H9 (cell line): ENCODE data around the gene NUP214. TPM values are rescaled to one million over a fixed set of nuclear protein-coding genes. Genes with fewer than 3 reads are reported as not detected.

Experiments
- DNase-seq: peaks from one replicate; pipeline ENCODE4 v3.0.0-alpha.2; 2017
- H2AFZ ChIP-seq: one replicate; pipeline ENCODE4 v1.6.1; 2013; ENCODE audit warnings: mild to moderate bottlenecking, low read length, control low read depth, moderate library complexity
- H2AK5ac ChIP-seq: 2 replicates; pipeline ENCODE4 v1.6.1; 2013; ENCODE audit warnings: low read length, control low read depth, mixed read lengths; ENCODE audit not compliant: insufficient read length
- H2BK120ac ChIP-seq: one replicate; pipeline ENCODE4 v1.6.1; 2013; ENCODE audit warnings: low read depth, mild to moderate bottlenecking, low read length, control low read depth, inconsistent platforms; ENCODE audit not compliant: poor library complexity, severe bottlenecking
- H2BK12ac ChIP-seq: 2 replicates; pipeline ENCODE4 v1.6.1; 2013; ENCODE audit warnings: low read length, control low read depth, mixed read lengths, low read depth; ENCODE audit not compliant: insufficient read length
- H2BK15ac ChIP-seq: 2 replicates; pipeline ENCODE4 v1.6.1; 2013; ENCODE audit warnings: low read depth, low read length, control low read depth
- H2BK20ac ChIP-seq: one replicate; pipeline ENCODE4 v1.6.1; 2013; ENCODE audit warnings: low read depth, mild to moderate bottlenecking, low read length, control low read depth, inconsistent platforms; ENCODE audit not compliant: poor library complexity, severe bottlenecking
- H2BK5ac ChIP-seq: 2 replicates; pipeline ENCODE4 v1.6.1; 2013; ENCODE audit warnings: low read length, control low read depth, mixed read lengths; ENCODE audit not compliant: insufficient read length
- H3K14ac ChIP-seq: 2 replicates; pipeline ENCODE4 v1.6.1; 2013; ENCODE audit warnings: low read length, control low read depth; ENCODE audit not compliant: insufficient read depth
- H3K18ac ChIP-seq: 2 replicates; pipeline ENCODE4 v1.6.1; 2013; ENCODE audit warnings: low read depth, mild to moderate bottlenecking, mixed read lengths, low read length, control low read depth; ENCODE audit not compliant: insufficient read length
- H3K23ac ChIP-seq: 2 replicates; pipeline ENCODE4 v1.6.1; 2013; ENCODE audit warnings: low read length, control low read depth, mixed read lengths, low read depth; ENCODE audit not compliant: insufficient read length
- H3K23me2 ChIP-seq: 2 replicates; pipeline ENCODE4 v1.6.1; 2013; ENCODE audit warnings: low read depth, mild to moderate bottlenecking, mixed read lengths, low read length, control low read depth; ENCODE audit not compliant: insufficient read length, poor library complexity, severe bottlenecking
- H3K27ac ChIP-seq: 2 replicates; pipeline ENCODE4 v1.5.1; 2013; ENCODE audit warnings: low read length, control low read depth, mixed read lengths, low read depth; ENCODE audit not compliant: insufficient read length
- H3K27me3 ChIP-seq: 2 replicates; pipeline ENCODE4 v1.6.1; 2013; ENCODE audit warnings: low read length, control low read depth, inconsistent platforms; ENCODE audit not compliant: insufficient read depth
- H3K4ac ChIP-seq: 2 replicates; pipeline ENCODE4 v1.6.1; 2013; ENCODE audit warnings: low read depth, mild to moderate bottlenecking, control low read depth, inconsistent platforms, low read length, moderate library complexity
- H3K4me1 ChIP-seq: 2 replicates; pipeline ENCODE4 v1.6.1; 2013; ENCODE audit warnings: low read length, control low read depth, inconsistent platforms; ENCODE audit not compliant: insufficient read depth
- H3K4me2 ChIP-seq: 2 replicates; pipeline ENCODE4 v1.6.1; 2013; ENCODE audit warnings: low read length, control low read depth, mixed read lengths; ENCODE audit not compliant: insufficient read length, insufficient read depth
- H3K56ac ChIP-seq: 2 replicates; pipeline ENCODE4 v1.6.1; 2013; ENCODE audit warnings: low read depth, mild to moderate bottlenecking, mixed read lengths, low read length, control low read depth; ENCODE audit not compliant: insufficient read length
- H3K79me1 ChIP-seq: 2 replicates; pipeline ENCODE4 v1.6.1; 2013; ENCODE audit warnings: low read depth, mild to moderate bottlenecking, moderate library complexity, low read length, control low read depth, inconsistent platforms; ENCODE audit not compliant: insufficient read depth, poor library complexity, severe bottlenecking
- H3K79me2 ChIP-seq: 2 replicates; pipeline ENCODE4 v1.6.1; 2013; ENCODE audit warnings: low read length, control low read depth, inconsistent platforms; ENCODE audit not compliant: insufficient read depth
- H3K9ac ChIP-seq: 2 replicates; pipeline ENCODE4 v1.6.1; 2013; ENCODE audit warnings: low read length, control low read depth, mixed read lengths; ENCODE audit not compliant: insufficient read length; ENCODE audit errors: extremely low read depth
- H3K9me3 ChIP-seq: one replicate; pipeline ENCODE4 v1.6.1; 2013; ENCODE audit warnings: low read depth, low read length, inconsistent platforms; ENCODE audit not compliant: control insufficient read depth
- H3T11ph ChIP-seq: one replicate; pipeline ENCODE4 v1.6.1; 2013; ENCODE audit warnings: mild to moderate bottlenecking, low read length, control low read depth, inconsistent platforms
- H4K20me1 ChIP-seq: one replicate; pipeline ENCODE4 v1.6.1; 2013; ENCODE audit not compliant: control insufficient read depth, insufficient read length, insufficient read depth
- H4K5ac ChIP-seq: 2 replicates; pipeline ENCODE4 v1.6.1; 2013; ENCODE audit warnings: low read depth, mild to moderate bottlenecking, mixed read lengths, low read length, control low read depth; ENCODE audit not compliant: insufficient read length
- H4K8ac ChIP-seq: replicated peaks from 2 replicates; pipeline ENCODE4 v1.6.1; 2013; ENCODE audit warnings: low read length, control low read depth, mixed read lengths, low read depth; ENCODE audit not compliant: insufficient read length
- H4K91ac ChIP-seq: 2 replicates; pipeline ENCODE4 v1.6.1; 2013; ENCODE audit warnings: low read depth, mild to moderate bottlenecking, moderate library complexity, mixed read lengths, low read length, control low read depth; ENCODE audit not compliant: insufficient read length
- H3K27ac Mint-ChIP-seq, 3 experiments: 2 replicates in 2 of 3; 3 replicates in 1 of 3; pipeline ENCODE4 v1.8.0; 2020 to 2021; ENCODE audit warnings: mixed read lengths in 3 of 3, mild to moderate bottlenecking in 1 of 3, moderate library complexity in 1 of 3
- H3K27me3 Mint-ChIP-seq: 2 replicates; pipeline ENCODE4 v1.8.0; 2021; ENCODE audit warnings: low read depth, mild to moderate bottlenecking, moderate library complexity, mixed read lengths
- H3K36me3 Mint-ChIP-seq, 3 experiments: 2 replicates in 2 of 3; 3 replicates in 1 of 3; pipeline ENCODE4 v1.8.0; 2020 to 2021; ENCODE audit warnings: low read depth in 3 of 3, mixed read lengths in 3 of 3; ENCODE audit not compliant: insufficient read depth in 1 of 3
- H3K4me1 Mint-ChIP-seq, 2 experiments: 2 replicates each; pipeline ENCODE4 v1.8.0; 2020; ENCODE audit warnings: mixed read lengths in 2 of 2
- H3K4me3 Mint-ChIP-seq, 2 experiments: 2 replicates in 1 of 2; 3 replicates in 1 of 2; pipeline ENCODE4 v1.8.0; 2020 to 2021; ENCODE audit warnings: mild to moderate bottlenecking in 2 of 2, mixed read lengths in 2 of 2, moderate library complexity in 1 of 2
- H3K9me3 Mint-ChIP-seq, 2 experiments: 2 replicates in 1 of 2; 3 replicates in 1 of 2; pipeline ENCODE4 v1.8.0; 2020; ENCODE audit warnings: mild to moderate bottlenecking in 2 of 2, mixed read lengths in 2 of 2, moderate library complexity in 1 of 2
- CTCF ChIP-seq: fragments of 200-600 bp; sonication (generic); conservative IDR thresholded peaks from 3 replicates; pipeline ENCODE4 v1.8.0; 2021; ENCODE audit warnings: antibody characterized with exemption, mild to moderate bottlenecking
- WGBS: extraction: QIAGEN DNeasy Blood & Tissue Kit; methylation state at CpG from one replicate; pipeline ENCODE4 v1.1.7; 2013; ENCODE audit warnings: missing lambda C conversion rate, low lambda C conversion rate, mixed read lengths; ENCODE audit not compliant: insufficient read length; ENCODE audit errors: extremely low coverage; 5-methylcytosine and 5-hydroxymethylcytosine counted together
- total RNA-seq: library from RNA; stranded (reverse); gene quantifications from 2 replicates; pipeline ENCODE4 v1.2.1, GENCODE V29; 2021

The NUP214 gene
- total RNA-seq, 1 experiment from 2014 or later: 53.8 TPM

GRCh38 chr9:131279196-131279862 lies 153.9 kb downstream of the NUP214 start:
- peaks cover 65% of the 10 kb centered on the region for H3K27me3 Mint-ChIP-seq
- Histone ChIP-seq H3K23ac (no peak overlapping the region), H4K5ac (no peak overlapping the region), H3K9me3 (no peaks in the 10 kb centered on the region), H3K27ac (no peak overlapping the region), H2BK15ac (no peak overlapping the region), H3T11ph (no peak overlapping the region), H3K56ac (no peak overlapping the region), H3K9ac (no peak overlapping the region), H4K20me1 (peaks cover 6% of the 10 kb centered on the region), H3K14ac (no peak overlapping the region; the same call in 1 of the 2 replicates), H3K18ac (no peak overlapping the region), H3K79me1 (no peaks in the 10 kb centered on the region), H2BK12ac (no peak overlapping the region), H2BK120ac (no peak overlapping the region), H3K23me2 (peaks cover 9% of the 10 kb centered on the region), H2BK5ac (no peak overlapping the region), H3K79me2 (no peaks in the 10 kb centered on the region), H2AFZ (no peak overlapping the region), H4K91ac (no peak overlapping the region), H3K4me2 (no peak overlapping the region), H3K27me3 (peaks cover 10% of the 10 kb centered on the region; the same call in 1 of the 2 replicates), H3K4ac (no peak overlapping the region), H2AK5ac (no peak overlapping the region), H3K4me1 (peaks cover 3% of the 10 kb centered on the region; the same call in 1 of the 2 replicates), H2BK20ac (no peak overlapping the region), H4K8ac (no peak overlapping the region)
- no peak for DNase-seq
- H3K4me1 Mint-ChIP-seq: peaks cover 20 to 35% of the 10 kb centered on the region in 2 experiments
- no peaks in the 10 kb centered on the region; a peak in 1 of 5 replicates for H3K9me3 Mint-ChIP-seq
- H3K4me3 Mint-ChIP-seq: peak overlapping the region in 1 of 2 experiments; percentile 58; a peak in 1 of 5 replicates
- H3K27ac Mint-ChIP-seq: no peak overlapping the region
- no peak for TF ChIP-seq CTCF
- WGBS: no CpG with 5 or more reads among the region's 11 CpGs
- H3K36me3 Mint-ChIP-seq: no peaks in the 10 kb centered on the region; a peak in 1 of 7 replicates
